Putamen (tissue), 1 donor: Measurements from ENCODE around the gene MCF2L.
"Not testable (repeated sequence)": the region's sequence is repeated elsewhere in the genome, so short reads cannot be mapped to it uniquely, and the experiment has no call there.

Experiments used
- DNase-seq: peaks from one replicate; pipeline ENCODE4 v3.0.0-alpha.2; 2016; ENCODE audit warnings: low spot score

The MCF2L gene

DNA sequence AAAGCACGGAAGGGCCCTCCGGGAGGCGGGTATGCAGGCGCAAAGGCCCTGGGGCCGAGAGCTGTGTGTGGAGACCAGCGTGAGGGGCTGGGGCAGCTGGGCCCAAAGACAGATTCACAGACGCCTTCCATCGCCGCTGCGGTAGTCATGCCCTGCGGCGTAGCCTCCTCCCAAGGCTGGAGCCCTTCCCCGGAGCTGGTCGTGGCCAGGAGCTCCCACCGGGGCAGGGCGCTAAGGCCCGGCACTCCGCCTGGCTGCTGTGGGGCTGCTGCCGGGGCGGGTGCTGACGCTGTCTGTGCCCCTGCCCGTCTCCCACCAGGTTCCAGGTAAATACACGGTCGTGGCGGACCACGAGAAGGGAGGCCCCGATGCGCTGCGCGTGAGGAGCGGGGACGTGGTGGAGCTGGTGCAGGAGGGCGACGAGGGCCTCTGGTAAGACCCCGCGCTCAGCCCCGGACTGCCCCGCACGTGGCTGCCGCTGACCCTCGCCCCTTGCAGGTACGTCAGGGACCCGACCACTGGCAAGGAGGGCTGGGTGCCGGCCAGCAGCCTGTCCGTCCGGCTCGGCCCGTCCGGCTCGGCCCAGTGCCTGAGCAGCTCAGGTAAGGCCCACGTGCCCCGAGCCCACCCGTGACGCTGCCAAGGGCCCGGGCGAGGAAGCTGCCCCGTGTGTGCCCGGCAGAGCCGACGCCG lies 127.2 kb downstream of the MCF2L start:
- DNase-seq, result no peak

GRCh38 chr13:113096745-113097305 lies 127.8 kb downstream of the MCF2L start:
- no peak for DNase-seq

DNA sequence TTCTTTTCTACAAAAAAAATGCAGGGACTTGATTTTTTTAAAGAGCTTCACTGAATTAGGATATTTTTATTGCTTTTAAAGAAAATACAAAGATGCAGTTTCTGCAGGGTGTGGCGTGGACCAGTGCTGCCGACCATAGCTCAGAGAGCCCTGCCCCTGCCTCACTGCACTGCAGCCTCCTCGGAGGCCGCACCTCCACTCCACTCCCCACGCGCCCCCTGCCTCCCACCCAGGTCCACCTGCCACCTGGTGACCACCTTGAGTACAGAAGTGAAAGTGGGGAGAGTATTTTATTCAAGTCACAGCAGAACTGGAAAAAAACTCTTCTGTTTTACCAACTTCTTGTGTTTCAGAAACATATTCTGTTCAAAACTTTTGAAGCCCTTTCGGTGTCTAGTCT lies 128.6 kb downstream of the MCF2L start:
- DNase-seq, result no peak

DNA sequence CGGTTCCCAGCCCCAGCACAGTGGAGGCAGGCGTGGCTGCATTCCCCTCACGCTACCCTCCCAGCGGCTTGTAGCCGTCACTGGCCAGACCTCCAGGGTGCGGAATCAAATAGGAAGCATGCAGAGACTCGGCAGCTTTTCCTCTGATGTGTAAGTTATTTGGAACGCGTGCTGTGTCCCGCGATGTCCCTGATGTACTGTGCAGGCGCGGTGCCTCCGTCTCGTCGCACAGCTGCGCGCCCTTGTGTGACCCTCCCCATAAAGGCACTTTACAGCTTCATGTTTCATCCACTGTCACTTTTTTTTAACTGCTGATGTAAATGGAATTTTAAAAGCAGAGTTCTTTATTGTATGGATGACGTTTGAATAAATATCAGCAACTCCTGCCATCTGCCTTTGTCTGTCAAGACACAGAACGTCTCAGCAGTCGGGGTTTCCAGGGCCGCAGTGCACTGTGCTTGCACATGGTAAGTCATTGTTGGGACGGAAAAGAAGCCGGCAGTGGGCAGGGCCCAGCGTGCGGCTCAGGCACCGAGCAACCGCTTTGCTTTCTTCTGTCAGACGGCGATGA lies 129.2 kb downstream of the MCF2L start:
- no peak for DNase-seq

- no peak for DNase-seq
These were observed 130.1 kb downstream of the MCF2L start for GRCh38 chr13:113099142-113099541.

GRCh38 chr13:113102302-113102701 lies 133.3 kb downstream of the MCF2L start:
- not testable (repeated sequence) for DNase-seq

DNA sequence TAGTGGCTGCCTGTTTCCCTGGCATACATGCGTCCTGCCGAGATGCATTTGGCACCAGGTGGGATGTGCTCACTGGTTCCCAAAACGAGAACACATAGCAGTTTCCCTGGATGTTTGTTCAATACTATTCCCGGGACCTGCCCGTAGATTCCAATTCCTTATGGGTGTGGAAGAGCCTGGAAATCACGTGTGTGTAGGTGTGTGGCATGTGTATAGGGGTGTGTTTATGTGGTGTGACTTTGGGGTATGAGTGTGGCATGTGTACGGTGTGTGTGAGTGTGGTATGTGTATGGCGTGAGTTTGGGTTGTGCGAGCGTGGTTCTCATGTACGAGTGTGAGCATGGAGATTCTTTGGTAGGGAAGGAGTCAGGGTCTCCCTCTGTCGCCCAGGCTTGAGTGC lies 133.7 kb downstream of the MCF2L start:
- no peak for DNase-seq

DNA sequence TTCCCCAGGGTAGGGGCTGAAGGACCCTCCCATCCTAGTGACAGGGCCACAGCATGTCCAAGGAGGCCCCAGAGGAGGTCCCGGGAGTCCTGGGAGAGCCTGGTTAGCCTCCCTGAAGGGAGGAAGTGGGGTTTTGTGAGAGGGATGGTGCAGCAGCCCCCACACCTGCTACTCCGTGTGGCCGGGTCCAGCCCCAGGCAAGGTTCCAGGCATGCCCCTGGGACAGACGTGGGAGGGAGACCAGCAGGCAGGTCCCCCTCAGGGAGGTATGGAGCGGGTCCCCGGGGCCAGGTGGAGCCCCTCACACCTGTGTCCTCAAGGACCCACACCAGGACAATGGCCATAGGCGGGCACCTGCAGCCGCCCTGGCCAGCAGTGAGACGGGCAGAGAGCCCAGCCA lies 134.6 kb downstream of the MCF2L start:
- no peak for DNase-seq

GRCh38 chr13:113105032-113105920 lies 136.3 kb downstream of the MCF2L start, which contains the start of gene F7:
TSS of gene F7 (plus strand) at chr13:113105791. CDS start at chr13:113105842, 51 bp downstream.
- no peak for DNase-seq

DNA sequence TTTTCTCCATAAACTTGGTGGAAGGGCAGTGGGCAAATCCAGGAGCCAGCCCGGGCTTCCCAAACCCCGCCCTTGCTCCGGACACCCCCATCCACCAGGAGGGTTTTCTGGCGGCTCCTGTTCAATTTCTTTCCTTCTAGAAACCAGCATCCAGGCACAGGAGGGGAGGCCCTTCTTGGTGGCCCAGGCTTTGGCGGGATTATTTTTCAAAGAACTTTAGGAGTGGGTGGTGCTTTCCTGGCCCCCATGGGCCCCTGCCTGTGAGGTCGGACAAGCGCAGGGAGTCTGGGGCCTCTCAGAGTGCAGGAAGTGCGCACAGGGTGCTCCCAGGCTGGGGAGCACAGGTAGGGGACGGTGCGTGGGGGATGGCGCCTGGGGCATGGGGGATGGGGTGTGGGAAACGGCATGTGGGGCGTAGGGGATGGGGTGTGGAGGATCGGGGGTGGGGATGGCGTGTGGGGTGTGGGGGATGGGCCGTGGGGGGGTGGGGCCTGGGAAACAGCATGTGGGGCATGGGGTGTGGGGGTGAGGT lies 137.0 kb downstream of the MCF2L start:
- no peak for DNase-seq

GRCh38 chr13:113106711-113107351 lies 137.8 kb downstream of the MCF2L start:
- no peak for DNase-seq

- DNase-seq, result not testable (repeated sequence)
These were observed 139.5 kb downstream of the MCF2L start for GRCh38 chr13:113108521-113108920.

- no peak for DNase-seq
These were observed 140.4 kb downstream of the MCF2L start for GRCh38 chr13:113109151-113110047.

DNA sequence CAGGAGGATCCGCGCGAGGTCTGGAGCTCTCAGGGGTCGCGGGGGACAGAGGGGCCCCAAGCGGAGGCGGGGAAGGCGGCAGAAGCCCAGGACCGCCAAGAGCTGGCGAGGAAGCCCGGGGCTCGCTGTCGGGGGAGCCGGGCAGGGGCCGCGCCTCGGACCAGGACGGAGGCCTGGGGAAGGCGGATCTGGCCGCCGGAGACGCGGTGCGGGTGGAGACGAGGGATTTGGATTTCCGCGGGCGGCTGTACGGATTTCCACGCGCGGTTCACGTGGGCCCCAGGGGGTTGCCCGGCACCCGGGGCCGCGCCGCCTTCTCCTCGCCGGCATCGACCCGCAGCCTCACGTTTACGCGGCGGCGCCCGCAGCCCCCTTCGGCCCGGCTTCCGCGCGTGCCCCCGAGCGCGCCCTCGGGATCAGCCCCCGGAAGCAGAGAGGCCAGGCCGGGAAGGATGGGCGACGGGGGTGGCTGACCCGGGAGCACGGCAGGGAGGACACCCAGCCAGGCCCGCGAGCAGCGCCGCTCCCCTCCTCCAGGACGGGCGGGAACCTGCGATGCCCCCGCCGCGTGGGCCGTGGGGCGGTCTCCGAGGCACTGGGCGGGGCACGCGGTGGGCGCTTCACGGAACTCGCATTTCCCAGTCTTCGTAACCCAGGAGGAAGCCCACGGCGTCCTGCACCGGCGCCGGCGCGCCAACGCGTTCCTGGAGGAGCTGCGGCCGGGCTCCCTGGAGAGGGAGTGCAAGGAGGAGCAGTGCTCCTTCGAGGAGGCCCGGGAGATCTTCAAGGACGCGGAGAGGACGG lies 141.2 kb downstream of the MCF2L start:
- no peak for DNase-seq

- DNase-seq, result no peak
These were observed 141.9 kb downstream of the MCF2L start for GRCh38 chr13:113110852-113111315.

GRCh38 chr13:113111821-113112220 lies 142.8 kb downstream of the MCF2L start:
- not testable (repeated sequence) for DNase-seq

DNA sequence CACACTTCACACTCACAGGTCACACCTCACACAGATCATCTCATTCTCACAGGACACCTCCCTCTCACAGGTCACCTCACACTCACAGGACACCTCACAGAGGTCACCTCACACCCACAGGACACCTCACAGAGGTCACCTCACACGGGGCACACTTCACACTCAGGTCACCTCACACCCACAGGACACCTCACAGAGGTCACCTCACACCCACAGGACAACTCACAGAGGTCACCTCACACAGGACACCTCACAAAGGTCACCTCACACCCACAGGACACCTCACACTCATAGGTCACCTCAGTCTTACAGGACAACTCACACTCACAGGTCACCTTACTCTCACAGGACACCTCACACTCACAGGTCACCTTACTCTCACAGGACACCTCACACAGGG lies 143.5 kb downstream of the MCF2L start:
- not testable (repeated sequence) for DNase-seq

GRCh38 chr13:113112893-113113845 lies 144.2 kb downstream of the MCF2L start:
- no peak for DNase-seq
